LNCAP (cell line): Measurements from ENCODE around the gene SLC13A3.

Experiments
- CTCF ChIP-seq: fragments of 450-650 bp; IDR thresholded peaks from 2 replicates; pipeline ENCODE4 v1.5.1; 2017; ENCODE audit warnings: mild to moderate bottlenecking

SLC13A3 gene

GRCh38 chr20:46627234-46627633 is 24.0 kb downstream of the SLC13A3 start:
- TF ChIP-seq CTCF, result no peak

GRCh38 chr20:46626758-46627157 is 24.5 kb downstream of the SLC13A3 start:
- no peak for TF ChIP-seq CTCF

GRCh38 chr20:46625875-46626373 is 25.3 kb downstream of the SLC13A3 start:
- TF ChIP-seq CTCF, result no peak

- TF ChIP-seq CTCF, result no peak
Measured at GRCh38 chr20:46624946-46625345, 26.3 kb downstream of the SLC13A3 start.

- no peak for TF ChIP-seq CTCF
Measured at GRCh38 chr20:46622165-46622564, 29.1 kb downstream of the SLC13A3 start.

- no peak for TF ChIP-seq CTCF
Measured at GRCh38 chr20:46621492-46621891, 29.8 kb downstream of the SLC13A3 start.

- TF ChIP-seq CTCF, result no peak
Measured at GRCh38 chr20:46619445-46619844, 31.8 kb downstream of the SLC13A3 start.
